MCF 10A (cell line): Measurements from ENCODE around the gene MBD6. TPM values are rescaled to one million over a fixed set of nuclear protein-coding genes. Genes with fewer than 3 reads are reported as not detected.

Source experiments
- BruUV-seq: library from RNA; stranded (reverse); fragments of 400-500 nt; replicated peaks from 2 replicates; lab custom pipeline; 2021; lab: Mats Ljungman, UMichigan
- CTCF ChIA-PET: fragments of 300-600 bp; sonication (Branson Sonifier 250); formaldehyde crosslinking; extraction: SDS; loops from one replicate; lab custom pipeline; 2021; ENCODE audit warnings: antibody characterized with exemption, inconsistent platforms; lab: Yijun Ruan, JAX
- POLR2A ChIA-PET: fragments of 300-600, 350-650 bp; sonication (Branson Sonifier 250); formaldehyde crosslinking; extraction: SDS; loops from one replicate; lab custom pipeline; 2020; ENCODE audit warnings: antibody characterized with exemption, inconsistent platforms; lab: Yijun Ruan, JAX
- DNase-seq: peaks from one replicate; pipeline ENCODE4 v3.0.0-alpha.2; 2018; ENCODE audit not compliant: unreplicated experiment
- H3K27ac Mint-ChIP-seq: one replicate; pipeline ENCODE4 v1.8.0; 2022; ENCODE audit warnings: mild to moderate bottlenecking, low read depth, mixed read lengths; ENCODE audit not compliant: unreplicated experiment
- H3K27me3 Mint-ChIP-seq: one replicate; pipeline ENCODE4 v1.8.0; 2022; ENCODE audit warnings: mixed read lengths; ENCODE audit not compliant: insufficient read depth, unreplicated experiment
- H3K36me3 Mint-ChIP-seq: one replicate; pipeline ENCODE4 v1.8.0; 2022; ENCODE audit warnings: mild to moderate bottlenecking, moderate library complexity, mixed read lengths; ENCODE audit not compliant: insufficient read depth, unreplicated experiment
- H3K4me1 Mint-ChIP-seq: one replicate; pipeline ENCODE4 v1.8.0; 2022; ENCODE audit warnings: mixed read lengths; ENCODE audit not compliant: insufficient read depth, unreplicated experiment
- H3K4me3 Mint-ChIP-seq: one replicate; pipeline ENCODE4 v1.8.0; 2022; ENCODE audit warnings: mild to moderate bottlenecking, moderate library complexity, mixed read lengths; ENCODE audit not compliant: unreplicated experiment
- H3K9me3 Mint-ChIP-seq: one replicate; pipeline ENCODE4 v1.8.0; 2022; ENCODE audit warnings: mixed read lengths; ENCODE audit not compliant: unreplicated experiment
- CTCF ChIP-seq: fragments of 200-600 bp; IDR thresholded peaks from one replicate; pipeline ENCODE4 v1.8.0; 2022; ENCODE audit warnings: antibody characterized with exemption, mild to moderate bottlenecking; ENCODE audit not compliant: unreplicated experiment
- intact Hi-C: fragments of 100-400 bp; cut with micrococcal nuclease; formaldehyde crosslinking; loops from 2 replicates; pipeline ENCODE4 v1.14.1; 2022
- total RNA-seq: library from RNA; stranded (reverse); gene quantifications from 2 replicates; pipeline ENCODE4 v1.2.3, GENCODE V29; 2022

MBD6 gene
- total RNA-seq, 1 experiment from 2014 or later = 96.5 TPM

- H3K4me1 Mint-ChIP-seq = peaks cover 15% of the 10 kb centered on the region
- H3K27ac Mint-ChIP-seq = no peak overlapping the region
- ChIA-PET CTCF (interaction anchor here (0.6 to 1.8 kb wide), 5 partner anchors 14 to 1671 kb away, joined by 3 to 8 read pairs (median 4); no protein-coding TSS in a partner anchor), POLR2A (interaction anchor here (0.6 to 1.1 kb wide), 4 partner anchors 25 to 440 kb away, joined by 3 to 4 read pairs (median 4); no protein-coding TSS in a partner anchor)
- H3K36me3 Mint-ChIP-seq = peaks cover 17% of the 10 kb centered on the region
- no peak for TF ChIP-seq CTCF
- BruUV-seq = no TSS peak
- DNase-seq = no peak
- intact Hi-C loops = no loop called here
- peaks cover 25% of the 10 kb centered on the region for H3K27me3 Mint-ChIP-seq
- H3K4me3 Mint-ChIP-seq = no peak overlapping the region
- H3K9me3 Mint-ChIP-seq = no peaks in the 10 kb centered on the region
These were observed 36.9 kb upstream of the MBD6 start for GRCh38 chr12:57485695-57486094.

GRCh38 chr12:57487055-57487596, 35.5 kb upstream of the MBD6 start:
- ChIA-PET CTCF (interaction anchor here (0.6 to 1.7 kb wide), 6 partner anchors 10 to 271 kb away, joined by 3 to 4 read pairs (median 3); no protein-coding TSS in a partner anchor), POLR2A (interaction anchor here (0.9 to 1.1 kb wide), 3 partner anchors 27 to 36 kb away, joined by 3 to 4 read pairs (median 3); no protein-coding TSS in a partner anchor)
- H3K27me3 Mint-ChIP-seq = peaks cover 12% of the 10 kb centered on the region

DNA sequence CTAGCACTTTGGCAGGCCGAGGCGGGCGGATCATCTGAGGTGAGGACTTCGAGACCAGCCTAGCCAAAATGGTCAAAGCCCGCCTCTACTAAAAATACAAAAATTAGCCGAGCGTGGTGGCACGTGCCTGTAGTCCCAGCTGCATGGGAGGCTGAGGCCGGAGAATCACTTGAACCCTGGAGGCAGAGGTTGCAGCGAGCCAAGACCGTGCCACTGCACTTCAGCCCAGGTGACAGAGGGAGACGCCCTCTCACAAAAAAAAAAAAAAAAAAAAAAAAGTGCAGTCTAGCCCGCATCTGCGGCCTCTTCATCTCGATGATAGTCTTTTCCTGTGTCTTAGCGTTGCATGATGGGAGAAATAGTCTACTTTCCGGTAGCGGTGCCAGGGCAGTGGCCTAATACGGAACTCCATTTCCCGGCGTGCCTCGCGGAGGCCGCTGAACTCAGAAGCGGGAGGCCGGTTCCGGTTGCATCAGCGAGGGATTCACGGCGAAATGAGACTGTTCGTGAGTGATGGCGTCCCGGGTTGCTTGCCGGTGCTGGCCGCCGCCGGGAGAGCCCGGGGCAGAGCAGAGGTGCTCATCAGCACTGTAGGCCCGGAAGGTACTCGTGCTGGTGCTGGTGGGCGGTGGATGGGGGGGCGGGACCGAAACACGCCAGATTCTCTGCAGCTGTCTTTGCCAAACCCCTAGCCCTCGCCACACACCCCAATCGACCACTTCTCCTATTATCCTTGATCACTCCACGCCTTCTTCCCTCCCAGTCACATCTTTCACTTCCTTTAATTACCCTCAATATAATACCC, 34.8 kb upstream of the MBD6 start, which contains the start of gene MARS1:
MARS1 (plus strand) TSS at position 472 of the 805 bp plus-strand sequence; CDS start at position 495, 23 bp downstream.
- peak within 1 kb of the TSS; percentile 92 for H3K4me3 Mint-ChIP-seq
- peaks cover 20% of the 10 kb centered on the region for H3K4me1 Mint-ChIP-seq
- POLR2A ChIA-PET = interaction anchor here (0.6 to 1.7 kb wide), 8 partner anchors 17 to 359 kb away, joined by 3 to 7 read pairs (median 3); partner anchors contain the start of gene DCTN2
- H3K27ac Mint-ChIP-seq = peak within 1 kb of the TSS; percentile 87
- H3K27me3 Mint-ChIP-seq = peaks cover 10% of the 10 kb centered on the region
- DNase-seq = peak; percentile 98
- BruUV-seq = no TSS peak
- peaks cover 38% of the 10 kb centered on the region for H3K36me3 Mint-ChIP-seq
- CTCF ChIA-PET = interaction anchor here (0.6 to 1.7 kb wide), 7 partner anchors 11 to 272 kb away, joined by 3 to 4 read pairs (median 3); no protein-coding TSS in a partner anchor
- intact Hi-C loops = no loop called here
- H3K9me3 Mint-ChIP-seq = no peaks in the 10 kb centered on the region
- no peak for TF ChIP-seq CTCF

More at GRCh38 chr12:57487055-57487596, 35.5 kb upstream of the MBD6 start:
- no TSS peak for BruUV-seq
- no peak for TF ChIP-seq CTCF
- no peak for DNase-seq
- Mint-ChIP-seq H3K4me1 (peaks cover 20% of the 10 kb centered on the region), H3K4me3 (peak overlapping the region; percentile 92), H3K36me3 (peaks cover 31% of the 10 kb centered on the region), H3K9me3 (no peaks in the 10 kb centered on the region), H3K27ac (peak overlapping the region; percentile 87)
- intact Hi-C loops = no loop called here
